Measurements from ENCODE around the gene CORO2B.
A peak's percentile ranks its signal among the peaks of the same experiment; 100 is the strongest.

Gene CORO2B

DNA sequence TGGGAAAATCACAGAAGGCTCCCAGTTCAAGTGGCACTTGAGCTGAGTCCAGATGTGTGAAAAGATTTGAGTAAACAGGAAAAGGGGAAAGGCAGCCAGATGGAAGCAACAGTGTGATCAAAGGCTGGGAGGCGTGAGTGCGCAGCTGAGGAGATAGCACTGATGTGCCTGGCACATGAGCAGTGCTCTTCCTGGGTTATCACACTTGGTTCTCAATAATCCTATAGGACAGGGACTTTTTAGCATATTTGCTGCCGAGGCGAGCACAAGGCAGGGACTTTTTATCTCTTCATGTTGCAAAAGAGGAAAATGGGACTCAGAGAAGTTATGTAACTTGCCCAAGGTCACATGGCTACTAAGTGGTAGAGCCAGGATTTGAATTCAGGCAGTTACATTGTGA lies 39.6 kb downstream of the CORO2B start:
- no peak overlapping the region for H3K4me3 ChIP-seq
- no peaks in the 10 kb centered on the region for H3K27me3 ChIP-seq (ENCODE audit: low read depth)
- no peaks in the 10 kb centered on the region for H3K9me3 ChIP-seq
- in situ Hi-C loops (cut with MboI; ENCODE audit: low sequenced_read_pairs): no loop called here
- DNase-seq (ENCODE audit: low spot score in 2 of 2): no peak
- no peaks in the 10 kb centered on the region for H3K36me3 ChIP-seq (replicated peaks)
- H3K4me1 ChIP-seq: peaks cover 4% of the 10 kb centered on the region

DNA sequence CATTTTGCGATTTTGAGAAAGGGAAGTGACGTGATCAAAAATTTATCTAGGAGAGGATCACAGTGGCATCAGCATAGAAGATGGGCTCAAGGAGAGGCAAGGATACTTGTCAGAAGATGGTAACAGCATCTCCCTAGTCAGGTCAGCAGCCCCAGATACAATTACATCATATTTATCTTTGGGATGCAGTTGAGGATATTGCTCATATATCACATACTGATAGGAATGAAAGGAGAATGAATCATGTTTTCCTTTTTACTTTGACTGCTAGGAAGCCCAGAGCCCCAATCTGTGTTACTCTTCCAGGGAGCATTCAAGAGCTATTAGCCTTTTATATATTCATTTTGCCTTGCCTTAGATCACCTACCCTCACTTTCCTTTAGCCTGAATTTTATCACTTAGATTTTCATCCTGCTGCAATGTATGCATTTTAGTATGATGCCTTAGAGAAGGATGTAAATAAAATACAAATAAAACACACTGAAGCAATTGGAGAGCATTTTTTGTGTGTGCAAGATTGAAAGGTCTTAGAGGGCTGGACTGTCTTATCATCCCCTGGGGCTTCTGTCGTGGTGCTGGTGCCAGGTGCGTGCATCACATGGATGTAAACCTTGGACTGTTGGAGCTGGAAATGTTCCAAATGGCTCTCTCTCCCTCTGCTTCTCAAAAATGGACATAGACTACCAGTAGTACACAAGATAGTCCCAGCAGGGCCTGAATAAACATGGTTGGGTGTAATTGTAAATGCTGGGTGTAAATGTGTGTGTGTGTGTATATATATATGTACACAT lies 40.3 kb downstream of the CORO2B start:
- Histone ChIP-seq H3K4me3 (no peak overlapping the region), H3K36me3 (replicated peaks) (no peaks in the 10 kb centered on the region), H3K27me3 (ENCODE audit: low read depth) (no peaks in the 10 kb centered on the region), H3K9me3 (no peaks in the 10 kb centered on the region), H3K4me1 (peaks cover 4% of the 10 kb centered on the region)
- in situ Hi-C loops (cut with MboI; ENCODE audit: low sequenced_read_pairs): no loop called here
- no peak for DNase-seq (ENCODE audit: low spot score in 2 of 2)

GRCh38 chr15:68620721-68621527 lies 42.1 kb downstream of the CORO2B start:
- H3K4me1 ChIP-seq: peaks cover 12% of the 10 kb centered on the region
- no peaks in the 10 kb centered on the region for H3K36me3 ChIP-seq (replicated peaks)
- H3K4me3 ChIP-seq: no peak overlapping the region
- in situ Hi-C loops (cut with MboI; ENCODE audit: low sequenced_read_pairs): no loop called here
- H3K27me3 ChIP-seq (ENCODE audit: low read depth): no peaks in the 10 kb centered on the region
- H3K9me3 ChIP-seq: no peaks in the 10 kb centered on the region
- peak; percentile 40 to 85 for DNase-seq (ENCODE audit: low spot score in 2 of 2)

- Histone ChIP-seq H3K4me3 (no peak overlapping the region), H3K36me3 (replicated peaks) (no peaks in the 10 kb centered on the region), H3K27me3 (ENCODE audit: low read depth) (peaks cover under 1% of the 10 kb centered on the region; the same call in 1 of the 2 replicates), H3K9me3 (no peaks in the 10 kb centered on the region), H3K4me1 (peaks cover 16% of the 10 kb centered on the region)
- DNase-seq (ENCODE audit: low spot score in 2 of 2): no peak
- in situ Hi-C loops (cut with MboI; ENCODE audit: low sequenced_read_pairs): no loop called here
Measured at GRCh38 chr15:68621535-68621934, 42.7 kb downstream of the CORO2B start.

GRCh38 chr15:68623301-68623892 lies 44.6 kb downstream of the CORO2B start:
- in situ Hi-C loops (cut with MboI; ENCODE audit: low sequenced_read_pairs): no loop called here
- peaks cover 16% of the 10 kb centered on the region for H3K4me1 ChIP-seq
- no peak overlapping the region for H3K4me3 ChIP-seq
- H3K36me3 ChIP-seq (replicated peaks): no peaks in the 10 kb centered on the region
- no peak for DNase-seq (ENCODE audit: low spot score in 2 of 2)
- H3K9me3 ChIP-seq: no peaks in the 10 kb centered on the region
- H3K27me3 ChIP-seq (ENCODE audit: low read depth): peaks cover 4% of the 10 kb centered on the region

GRCh38 chr15:68625853-68626252 lies 47.1 kb downstream of the CORO2B start:
- peak in 1 of 2 experiments; percentile 80 for DNase-seq (ENCODE audit: low spot score in 2 of 2)
- Histone ChIP-seq H3K36me3 (replicated peaks) (no peaks in the 10 kb centered on the region), H3K27me3 (ENCODE audit: low read depth) (peaks cover 4% of the 10 kb centered on the region), H3K4me3 (no peak overlapping the region), H3K9me3 (no peaks in the 10 kb centered on the region), H3K4me1 (peaks cover 15% of the 10 kb centered on the region)
- in situ Hi-C loops (cut with MboI; ENCODE audit: low sequenced_read_pairs): no loop called here

- Histone ChIP-seq H3K27me3 (ENCODE audit: low read depth) (peaks cover 4% of the 10 kb centered on the region), H3K36me3 (replicated peaks) (no peaks in the 10 kb centered on the region), H3K4me3 (no peak overlapping the region), H3K9me3 (no peaks in the 10 kb centered on the region), H3K4me1 (peaks cover 12% of the 10 kb centered on the region)
- DNase-seq (ENCODE audit: low spot score in 2 of 2): no peak
- in situ Hi-C loops (cut with MboI; ENCODE audit: low sequenced_read_pairs): no loop called here
Measured at GRCh38 chr15:68626283-68626682, 47.5 kb downstream of the CORO2B start.

- H3K4me3 ChIP-seq: no peak overlapping the region
- in situ Hi-C loops (cut with MboI; ENCODE audit: low sequenced_read_pairs): no loop called here
- H3K27me3 ChIP-seq (ENCODE audit: low read depth): peaks cover 4% of the 10 kb centered on the region
- no peaks in the 10 kb centered on the region for H3K36me3 ChIP-seq (replicated peaks)
- DNase-seq (ENCODE audit: low spot score in 2 of 2): no peak
- H3K4me1 ChIP-seq: peaks cover 12% of the 10 kb centered on the region
- H3K9me3 ChIP-seq: no peaks in the 10 kb centered on the region
Measured at GRCh38 chr15:68626739-68627138, 47.9 kb downstream of the CORO2B start.

GRCh38 chr15:68627476-68627875 lies 48.7 kb downstream of the CORO2B start:
- Histone ChIP-seq H3K4me3 (no peak overlapping the region), H3K9me3 (no peaks in the 10 kb centered on the region), H3K27me3 (ENCODE audit: low read depth) (peaks cover 4% of the 10 kb centered on the region), H3K4me1 (peaks cover 12% of the 10 kb centered on the region), H3K36me3 (replicated peaks) (no peaks in the 10 kb centered on the region)
- in situ Hi-C loops (cut with MboI; ENCODE audit: low sequenced_read_pairs): no loop called here
- DNase-seq (ENCODE audit: low spot score in 2 of 2): no peak

GRCh38 chr15:68627995-68628394 lies 49.2 kb downstream of the CORO2B start:
- H3K27me3 ChIP-seq (ENCODE audit: low read depth): peaks cover 4% of the 10 kb centered on the region
- H3K4me1 ChIP-seq: peaks cover 12% of the 10 kb centered on the region
- no peak overlapping the region for H3K4me3 ChIP-seq
- DNase-seq (ENCODE audit: low spot score in 2 of 2): no peak
- in situ Hi-C loops (cut with MboI; ENCODE audit: low sequenced_read_pairs): no loop called here
- no peaks in the 10 kb centered on the region for H3K9me3 ChIP-seq
- H3K36me3 ChIP-seq (replicated peaks): no peaks in the 10 kb centered on the region

GRCh38 chr15:68629519-68630210 lies 50.9 kb downstream of the CORO2B start:
- Histone ChIP-seq H3K9me3 (no peaks in the 10 kb centered on the region), H3K4me1 (peaks cover 12% of the 10 kb centered on the region), H3K27me3 (ENCODE audit: low read depth) (peaks cover 4% of the 10 kb centered on the region), H3K4me3 (no peak overlapping the region), H3K36me3 (replicated peaks) (no peaks in the 10 kb centered on the region)
- no peak for DNase-seq (ENCODE audit: low spot score in 2 of 2)
- in situ Hi-C loops (cut with MboI; ENCODE audit: low sequenced_read_pairs): no loop called here

- Histone ChIP-seq H3K27me3 (ENCODE audit: low read depth) (peaks cover 4% of the 10 kb centered on the region), H3K4me1 (peaks cover 11% of the 10 kb centered on the region), H3K36me3 (replicated peaks) (no peaks in the 10 kb centered on the region), H3K4me3 (no peak overlapping the region), H3K9me3 (no peaks in the 10 kb centered on the region)
- no peak for DNase-seq (ENCODE audit: low spot score in 2 of 2)
- in situ Hi-C loops (cut with MboI; ENCODE audit: low sequenced_read_pairs): no loop called here
Measured at GRCh38 chr15:68630211-68630555, 51.4 kb downstream of the CORO2B start.

GRCh38 chr15:68630836-68631235 lies 52.0 kb downstream of the CORO2B start:
- Histone ChIP-seq H3K36me3 (replicated peaks) (no peaks in the 10 kb centered on the region), H3K9me3 (no peaks in the 10 kb centered on the region), H3K4me1 (peaks cover 5% of the 10 kb centered on the region), H3K4me3 (no peak overlapping the region), H3K27me3 (ENCODE audit: low read depth) (peaks cover 4% of the 10 kb centered on the region)
- in situ Hi-C loops (cut with MboI; ENCODE audit: low sequenced_read_pairs): no loop called here
- no peak for DNase-seq (ENCODE audit: low spot score in 2 of 2)

Measured in HAP-1 (cell line).